HUES6 (cell line): Measurements from ENCODE around the gene SLC51B.

Experiments
- H3K27ac ChIP-seq: 2 replicates; pipeline ENCODE4 v1.7.0; 2013; ENCODE audit warnings: low read depth, mild to moderate bottlenecking, low read length, inconsistent platforms
- H3K27me3 ChIP-seq: 2 replicates; pipeline ENCODE4 v1.6.1; 2013; ENCODE audit warnings: low read length; ENCODE audit not compliant: control insufficient read depth, insufficient read depth
- H3K36me3 ChIP-seq: 2 replicates; pipeline ENCODE4 v1.6.1; 2013; ENCODE audit warnings: low read length; ENCODE audit not compliant: control insufficient read depth, insufficient read depth
- H3K4me1 ChIP-seq: 2 replicates; pipeline ENCODE4 v1.6.1; 2013; ENCODE audit warnings: low read length; ENCODE audit not compliant: control insufficient read depth, insufficient read depth
- H3K4me3 ChIP-seq: 2 replicates; pipeline ENCODE4 v1.5.1; 2013; ENCODE audit warnings: low read depth, low read length
- H3K9ac ChIP-seq: one replicate; pipeline ENCODE4 v1.6.1; 2013; ENCODE audit warnings: mild to moderate bottlenecking, low read length
- H3K9me3 ChIP-seq: 2 replicates; pipeline ENCODE4 v1.6.1; 2013; ENCODE audit warnings: low read depth, low read length; ENCODE audit not compliant: control insufficient read depth, insufficient read depth

SLC51B gene

GRCh38 chr15:65028338-65028737 is 16.8 kb upstream of the SLC51B start:
- H3K27ac ChIP-seq: no peak overlapping the region

GRCh38 chr15:65028921-65029735 is 16.1 kb upstream of the SLC51B start, which contains the start of gene MTFMT:
Gene MTFMT (minus strand): TSS chr15:65029639. CDS start chr15:65029613, 26 bp downstream.
- H3K4me3 ChIP-seq: peak within 1 kb of the TSS; percentile 96
- peak within 1 kb of the TSS; percentile 76 for H3K27ac ChIP-seq
- no peaks in the 10 kb centered on the region for H3K27me3 ChIP-seq
- H3K4me1 ChIP-seq: peaks cover 8% of the 10 kb centered on the region; the same call in 1 of the 2 replicates
- peak within 1 kb of the TSS; percentile 87 for H3K9ac ChIP-seq
- H3K36me3 ChIP-seq: peaks cover 22% of the 10 kb centered on the region
- H3K9me3 ChIP-seq: no peaks in the 10 kb centered on the region

More at GRCh38 chr15:65028338-65028737, 16.8 kb upstream of the SLC51B start:
- H3K27me3 ChIP-seq: no peaks in the 10 kb centered on the region
- H3K4me3 ChIP-seq: peak overlapping the region; percentile 96
- peaks cover 27% of the 10 kb centered on the region for H3K36me3 ChIP-seq
- no peak overlapping the region for H3K9ac ChIP-seq
- no peaks in the 10 kb centered on the region for H3K9me3 ChIP-seq
- H3K4me1 ChIP-seq: peaks cover 8% of the 10 kb centered on the region; the same call in 1 of the 2 replicates

GRCh38 chr15:65029736-65030208 is 15.4 kb upstream of the SLC51B start:
- Histone ChIP-seq H3K36me3 (peaks cover 19% of the 10 kb centered on the region), H3K27ac (no peak overlapping the region), H3K4me1 (peaks cover 8% of the 10 kb centered on the region; the same call in 1 of the 2 replicates), H3K9ac (no peak overlapping the region), H3K27me3 (no peaks in the 10 kb centered on the region), H3K9me3 (no peaks in the 10 kb centered on the region), H3K4me3 (peak overlapping the region; percentile 96)

- Histone ChIP-seq H3K36me3 (no peaks in the 10 kb centered on the region), H3K4me3 (no peak overlapping the region), H3K9ac (no peak overlapping the region), H3K9me3 (no peaks in the 10 kb centered on the region), H3K27me3 (no peaks in the 10 kb centered on the region), H3K4me1 (peaks cover 5% of the 10 kb centered on the region; the same call in 1 of the 2 replicates), H3K27ac (no peak overlapping the region)
Observed at GRCh38 chr15:65032801-65033537, 12.2 kb upstream of the SLC51B start.

GRCh38 chr15:65033659-65034269 is 11.4 kb upstream of the SLC51B start:
- Histone ChIP-seq H3K9me3 (no peaks in the 10 kb centered on the region), H3K36me3 (no peaks in the 10 kb centered on the region), H3K27ac (no peak overlapping the region), H3K4me1 (no peaks in the 10 kb centered on the region; the same call in 1 of the 2 replicates), H3K4me3 (no peak overlapping the region), H3K9ac (no peak overlapping the region), H3K27me3 (no peaks in the 10 kb centered on the region)

GRCh38 chr15:65034719-65035118 is 10.5 kb upstream of the SLC51B start:
- Histone ChIP-seq H3K4me1 (no peaks in the 10 kb centered on the region; the same call in 1 of the 2 replicates), H3K4me3 (no peak overlapping the region), H3K36me3 (no peaks in the 10 kb centered on the region), H3K27me3 (no peaks in the 10 kb centered on the region), H3K9ac (no peak overlapping the region), H3K9me3 (no peaks in the 10 kb centered on the region), H3K27ac (no peak overlapping the region)

- Histone ChIP-seq H3K27ac (no peak overlapping the region), H3K36me3 (no peaks in the 10 kb centered on the region), H3K9me3 (no peaks in the 10 kb centered on the region), H3K9ac (no peak overlapping the region), H3K4me1 (no peaks in the 10 kb centered on the region; the same call in 1 of the 2 replicates), H3K27me3 (no peaks in the 10 kb centered on the region), H3K4me3 (no peak overlapping the region)
Observed at GRCh38 chr15:65037309-65037708, 7.9 kb upstream of the SLC51B start.

GRCh38 chr15:65038428-65038827 is 6.8 kb upstream of the SLC51B start:
- Histone ChIP-seq H3K4me3 (no peak overlapping the region), H3K36me3 (no peaks in the 10 kb centered on the region), H3K27me3 (no peaks in the 10 kb centered on the region), H3K9ac (no peak overlapping the region), H3K9me3 (no peaks in the 10 kb centered on the region), H3K4me1 (no peaks in the 10 kb centered on the region), H3K27ac (no peak overlapping the region)

- Histone ChIP-seq H3K4me3 (no peak overlapping the region), H3K9me3 (no peaks in the 10 kb centered on the region), H3K4me1 (no peaks in the 10 kb centered on the region), H3K9ac (no peak overlapping the region), H3K27me3 (no peaks in the 10 kb centered on the region), H3K27ac (no peak overlapping the region), H3K36me3 (no peaks in the 10 kb centered on the region)
Observed at GRCh38 chr15:65038836-65039235, 6.4 kb upstream of the SLC51B start.

GRCh38 chr15:65040461-65040860 is 4.7 kb upstream of the SLC51B start:
- Histone ChIP-seq H3K9ac (no peak overlapping the region), H3K4me1 (peaks cover 5% of the 10 kb centered on the region; the same call in 1 of the 2 replicates), H3K27ac (no peak overlapping the region), H3K36me3 (no peaks in the 10 kb centered on the region), H3K27me3 (no peaks in the 10 kb centered on the region), H3K9me3 (no peaks in the 10 kb centered on the region), H3K4me3 (no peak overlapping the region)
